Endothelial cell of umbilical vein (primary cell): ENCODE results near the gene RPP21. TPM values are rescaled to one million over a fixed set of nuclear protein-coding genes. Genes with fewer than 3 reads are reported as not detected.

Experiments used
- BruUV-seq: library from RNA; stranded (reverse); fragments of 400-500 nt; replicated peaks from 2 replicates; lab custom pipeline; 2021; lab: Mats Ljungman, UMichigan
- CTCF ChIA-PET: fragments of 300-600, 350-600 bp; sonication (Branson Sonifier 250); formaldehyde crosslinking; loops from one replicate; lab custom pipeline; 2021; ENCODE audit warnings: antibody characterized with exemption, inconsistent platforms; lab: Charles Lee
- POLR2A ChIA-PET: fragments of 300-600, 350-600 bp; sonication (Branson Sonifier 250); formaldehyde crosslinking; loops from one replicate; lab custom pipeline; 2021; ENCODE audit warnings: antibody characterized with exemption, inconsistent platforms; lab: Charles Lee
- DNase-seq: peaks from one replicate; pipeline ENCODE4 v3.0.0-alpha.2; 2011; ENCODE audit warnings: low read depth, low spot score
- FAIRE-seq: peaks from 2 replicates; lab custom pipeline; 2011; peaks lifted over from hg19 to GRCh38; lab: Jason Lieb, UNC
- H2AFZ ChIP-seq: 2 replicates; pipeline ENCODE4 v1.6.0; 2012; ENCODE audit warnings: low read depth, low read length, control low read depth, inconsistent platforms
- H3K27ac ChIP-seq: 2 replicates; pipeline ENCODE4 v1.5.1; 2011; ENCODE audit warnings: low read depth, mild to moderate bottlenecking, control low read depth, low read length, moderate library complexity; ENCODE audit not compliant: insufficient read depth
- H3K27me3 ChIP-seq, 2 experiments: 2 replicates each; pipeline versions ENCODE4 v1.6.0 to v1.6.1; 2011; ENCODE audit warnings: low read length in 2 of 2, mixed read lengths in 1 of 2; ENCODE audit not compliant: control insufficient read depth in 2 of 2, insufficient read depth in 2 of 2
- H3K36me3 ChIP-seq, 2 experiments: 2 replicates in 1 of 2; 3 replicates in 1 of 2; pipeline ENCODE4 v1.5.1; 2011; ENCODE audit warnings: low read length in 2 of 2, mild to moderate bottlenecking in 1 of 2, moderate library complexity in 1 of 2; ENCODE audit not compliant: control insufficient read depth in 2 of 2, insufficient read depth in 2 of 2; ENCODE audit errors: extremely low read depth in 1 of 2
- H3K4me1 ChIP-seq: 3 replicates; pipeline ENCODE4 v1.5.1; 2011; ENCODE audit warnings: mild to moderate bottlenecking, low read length; ENCODE audit not compliant: control insufficient read depth, insufficient read depth; ENCODE audit errors: extremely low read depth
- H3K4me2 ChIP-seq: 2 replicates; pipeline ENCODE4 v1.6.1; 2011; ENCODE audit warnings: low read length, control low read depth, mixed read lengths; ENCODE audit not compliant: insufficient read depth
- H3K4me3 ChIP-seq, 3 experiments: fragments of 200-600 bp in 1 of 3; sonication (generic), shearing (Covaris generic) in 1 of 3; replicated peaks in 1 of 3; 2 replicates each; pipeline ENCODE4 v1.5.1; 2011 to 2016; ENCODE audit warnings: control low read depth in 3 of 3, low read length in 3 of 3, mild to moderate bottlenecking in 2 of 3, inconsistent platforms in 1 of 3, low read depth in 1 of 3, moderate library complexity in 1 of 3; ENCODE audit not compliant: insufficient read depth in 1 of 3
- H3K79me2 ChIP-seq: 2 replicates; pipeline ENCODE4 v1.6.0; 2012; ENCODE audit warnings: low read length, inconsistent platforms; ENCODE audit not compliant: control insufficient read depth, insufficient read depth
- H3K9ac ChIP-seq: replicated peaks from 2 replicates; pipeline ENCODE3; 2011; ENCODE audit warnings: low read length, control low read depth; ENCODE audit not compliant: insufficient read depth; ENCODE audit errors: extremely low read depth
- H3K9me1 ChIP-seq: replicated peaks from 3 replicates; pipeline ENCODE4 v1.6.0; 2011; ENCODE audit warnings: mild to moderate bottlenecking, low read length; ENCODE audit not compliant: control insufficient read depth, insufficient read depth; ENCODE audit errors: extremely low read depth
- H3K9me3 ChIP-seq: replicated peaks from 2 replicates; pipeline ENCODE4 v1.5.1; 2012; ENCODE audit warnings: low read length, inconsistent platforms; ENCODE audit not compliant: control insufficient read depth, insufficient read depth
- H4K20me1 ChIP-seq: replicated peaks from 2 replicates; pipeline ENCODE3; 2011; ENCODE audit warnings: mild to moderate bottlenecking, low read length; ENCODE audit not compliant: control insufficient read depth, insufficient read depth; ENCODE audit errors: extremely low read depth
- FOS ChIP-seq: IDR thresholded peaks from 2 replicates; pipeline ENCODE4 v1.6.1; 2011; ENCODE audit warnings: mild to moderate bottlenecking, low read length, moderate library complexity, borderline replicate concordance; ENCODE audit not compliant: insufficient read depth
- GATA2 ChIP-seq: IDR thresholded peaks from 2 replicates; pipeline ENCODE4 v1.7.0; 2011; ENCODE audit warnings: low read depth, mild to moderate bottlenecking, moderate library complexity, mixed read lengths, low read length; ENCODE audit not compliant: insufficient read length, insufficient read depth
- JUN ChIP-seq: IDR thresholded peaks from 2 replicates; pipeline ENCODE4 v1.6.1; 2011; ENCODE audit warnings: borderline replicate concordance, low read depth; ENCODE audit not compliant: insufficient read length, insufficient read depth
- MAX ChIP-seq: IDR thresholded peaks from 2 replicates; pipeline ENCODE4 v1.6.1; 2011; ENCODE audit not compliant: insufficient read depth, insufficient read length
- MYC ChIP-seq: IDR thresholded peaks from one replicate; pipeline ENCODE4 v1.6.1; 2011; ENCODE audit warnings: mild to moderate bottlenecking, low read depth, low read length
- POLR2A ChIP-seq: IDR thresholded peaks from 2 replicates; pipeline ENCODE4 v1.6.1; 2012; ENCODE audit warnings: low read depth, mild to moderate bottlenecking, control low read depth, low read length
- POLR2AphosphoS5 ChIP-seq: IDR thresholded peaks from 2 replicates; pipeline ENCODE4 v1.6.1; 2012; ENCODE audit warnings: low read depth, mild to moderate bottlenecking, control low read depth, low read length, moderate library complexity; ENCODE audit not compliant: insufficient read depth
- dilution Hi-C: fragments of 300-500 bp; cut with MboI; formaldehyde crosslinking; loops from one replicate; pipeline ENCODE4 v1.15.0; 2019; ENCODE audit warnings: low sequenced_read_pairs; ENCODE audit not compliant: extremely low pct_ligation_motif_present
- intact Hi-C: fragments of 100-400 bp; cut with micrococcal nuclease; formaldehyde crosslinking; loops from one replicate; pipeline ENCODE4 v1.10.0; 2022
- polyA plus RNA-seq, 4 experiments: library from polyadenylated mRNA; depleted of rRNA in 3 of 4; stranded (reverse) in 3 of 4; unstranded in 1 of 4; fragments of >200 nt; gene quantifications; 2 replicates each; pipeline versions ENCODE4 v1.2.1 to v1.2.3, GENCODE V29; 2011 to 2012; ENCODE audit warnings: missing spikeins in 1 of 4
- total RNA-seq: library from RNA; stranded (reverse); gene quantifications from 2 replicates; pipeline ENCODE4 v1.2.3, GENCODE V29; 2021
- TF ChIP-seq, protein P1 (sequence below), 2 donors: IDR thresholded peaks; 1 replicate in 1 of 2; 2 replicates in 1 of 2; pipeline ENCODE4 v1.5.1; 2011; ENCODE audit warnings: low read length in 2 of 2, mild to moderate bottlenecking in 2 of 2, moderate library complexity in 2 of 2, control low read depth in 1 of 2, inconsistent platforms in 1 of 2, low read depth in 1 of 2; ENCODE audit not compliant: insufficient read depth in 1 of 2; ENCODE audit errors: extremely low read depth in 1 of 2

RPP21 gene
- total and polyA plus RNA-seq, 2 donors (not counting 3 experiments of a cell fraction or from before 2014, with no cell fraction given), result 35.3 to 101 TPM

DNA sequence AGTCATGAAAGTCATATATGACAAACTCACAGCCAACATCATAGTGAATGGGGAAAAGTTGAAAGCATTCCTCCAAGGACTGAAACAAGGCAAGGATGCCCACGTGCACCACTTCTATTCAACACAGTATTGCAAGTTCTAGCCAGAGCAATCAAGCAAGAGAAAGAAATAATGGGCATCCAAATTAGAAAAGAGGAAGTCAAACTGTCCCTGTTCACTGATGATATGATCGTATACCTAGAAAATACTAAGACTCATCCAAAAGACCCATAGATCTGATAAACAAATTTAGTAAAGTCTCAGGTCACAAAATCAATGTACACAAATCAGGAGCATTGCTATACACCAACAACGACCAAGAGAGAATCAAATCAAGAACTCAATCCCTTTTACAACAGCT lies 41.2 kb downstream of the RPP21 start:
- CTCF ChIA-PET, result no interaction called here
- dilution Hi-C loops (no loop called here), intact Hi-C loops (no loop called here)

DNA sequence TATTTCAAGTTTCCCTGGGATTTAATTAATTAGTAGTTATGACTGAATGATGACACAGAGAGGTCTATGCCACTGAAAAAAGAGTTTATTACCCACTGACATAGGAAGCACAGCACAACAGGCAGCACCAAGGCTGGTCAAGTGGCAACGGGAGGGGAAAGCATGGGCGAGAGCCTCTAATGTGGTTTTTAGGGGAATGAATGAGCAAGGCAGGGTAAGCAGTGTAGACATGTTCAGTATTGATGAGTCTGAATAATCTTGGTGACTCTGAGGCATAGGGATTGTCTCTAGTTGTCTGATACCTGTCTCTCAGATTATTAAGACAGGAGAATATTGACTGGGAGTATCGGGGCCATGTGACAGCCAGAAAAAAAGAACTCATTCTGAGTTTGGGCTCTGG lies 46.3 kb downstream of the RPP21 start:
- intact Hi-C loops, result no loop called here
- POLR2A ChIA-PET, result no interaction called here

More for the DNA sequence above, 41.2 kb downstream of the RPP21 start:
- no peak overlapping the region for H2AFZ ChIP-seq
- no peak overlapping the region for H3K4me2 ChIP-seq
- no peak overlapping the region for H3K9ac ChIP-seq
- no peak overlapping the region for H3K27ac ChIP-seq
- H3K27me3 ChIP-seq, result peaks cover 12 to 19% of the 10 kb centered on the region in 2 experiments
- no peaks in the 10 kb centered on the region for H4K20me1 ChIP-seq
- no peak overlapping the region for H3K4me3 ChIP-seq
- POLR2A ChIA-PET, result no interaction called here
- no TSS peak for BruUV-seq
- no peaks in the 10 kb centered on the region for H3K9me3 ChIP-seq
- no peaks in the 10 kb centered on the region for H3K9me1 ChIP-seq
- DNase-seq (no peak), FAIRE-seq (no peak)
- TF ChIP-seq GATA2, result no peak
- no peak for TF ChIP-seq POLR2A
- TF ChIP-seq MAX, result no peak
- no peak for TF ChIP-seq FOS
- TF ChIP-seq POLR2AphosphoS5, result no peak
- H3K4me1 ChIP-seq, result no peaks in the 10 kb centered on the region
- no peaks in the 10 kb centered on the region for H3K79me2 ChIP-seq
- no peaks in the 10 kb centered on the region for H3K36me3 ChIP-seq

More for the DNA sequence above, 46.3 kb downstream of the RPP21 start:
- Histone ChIP-seq H3K9me3 (no peaks in the 10 kb centered on the region), H4K20me1 (no peaks in the 10 kb centered on the region), H3K9me1 (no peaks in the 10 kb centered on the region), H3K27me3 (peaks cover 29 to 39% of the 10 kb centered on the region in 2 experiments), H3K4me2 (no peak overlapping the region), H3K9ac (no peak overlapping the region), H3K4me1 (no peaks in the 10 kb centered on the region), H3K27ac (no peak overlapping the region), H3K4me3 (no peak overlapping the region), H2AFZ (no peak overlapping the region), H3K79me2 (no peaks in the 10 kb centered on the region), H3K36me3 (no peaks in the 10 kb centered on the region)
- FAIRE-seq (no peak), DNase-seq (no peak)
- no TSS peak for BruUV-seq
- TF ChIP-seq POLR2AphosphoS5 (no peak), GATA2 (no peak), POLR2A (no peak), MAX (no peak), MYC (no peak), JUN (no peak), FOS (no peak)
- TF ChIP-seq, protein P1, sequence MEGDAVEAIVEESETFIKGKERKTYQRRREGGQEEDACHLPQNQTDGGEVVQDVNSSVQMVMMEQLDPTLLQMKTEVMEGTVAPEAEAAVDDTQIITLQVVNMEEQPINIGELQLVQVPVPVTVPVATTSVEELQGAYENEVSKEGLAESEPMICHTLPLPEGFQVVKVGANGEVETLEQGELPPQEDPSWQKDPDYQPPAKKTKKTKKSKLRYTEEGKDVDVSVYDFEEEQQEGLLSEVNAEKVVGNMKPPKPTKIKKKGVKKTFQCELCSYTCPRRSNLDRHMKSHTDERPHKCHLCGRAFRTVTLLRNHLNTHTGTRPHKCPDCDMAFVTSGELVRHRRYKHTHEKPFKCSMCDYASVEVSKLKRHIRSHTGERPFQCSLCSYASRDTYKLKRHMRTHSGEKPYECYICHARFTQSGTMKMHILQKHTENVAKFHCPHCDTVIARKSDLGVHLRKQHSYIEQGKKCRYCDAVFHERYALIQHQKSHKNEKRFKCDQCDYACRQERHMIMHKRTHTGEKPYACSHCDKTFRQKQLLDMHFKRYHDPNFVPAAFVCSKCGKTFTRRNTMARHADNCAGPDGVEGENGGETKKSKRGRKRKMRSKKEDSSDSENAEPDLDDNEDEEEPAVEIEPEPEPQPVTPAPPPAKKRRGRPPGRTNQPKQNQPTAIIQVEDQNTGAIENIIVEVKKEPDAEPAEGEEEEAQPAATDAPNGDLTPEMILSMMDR (IDR thresholded peaks at IDR 0.05; ENCODE audit: extremely low read depth in 1 of 2, insufficient read depth in 1 of 2, low read depth in 1 of 2, low read length in 2 of 2), result no peak
- dilution Hi-C loops, result no loop called here
- CTCF ChIA-PET, result no interaction called here
